Measurements from ENCODE around the gene CYP27C1.
"Not testable (repeated sequence)": the region's sequence is repeated elsewhere in the genome, so short reads cannot be mapped to it uniquely, and the experiment has no call there.

CYP27C1 gene

GRCh38 chr2:127172306-127172705 lies 47.8 kb downstream of the CYP27C1 start:
- no peak for DNase-seq (ENCODE audit: low read depth in 1 of 2, low spot score in 1 of 2)

GRCh38 chr2:127170452-127171197 lies 49.5 kb downstream of the CYP27C1 start:
- DNase-seq (ENCODE audit: low read depth in 1 of 2, low spot score in 1 of 2): no peak

- no peak for DNase-seq (ENCODE audit: low read depth in 1 of 2, low spot score in 1 of 2)
These were observed 50.1 kb downstream of the CYP27C1 start for GRCh38 chr2:127170021-127170420.

- DNase-seq (ENCODE audit: low read depth in 1 of 2, low spot score in 1 of 2): no peak
These were observed 50.9 kb downstream of the CYP27C1 start for GRCh38 chr2:127169066-127169660.

- DNase-seq (ENCODE audit: low read depth in 1 of 2, low spot score in 1 of 2): no peak
These were observed 53.8 kb downstream of the CYP27C1 start for GRCh38 chr2:127166231-127166860.

- DNase-seq (ENCODE audit: low read depth in 1 of 2, low spot score in 1 of 2): no peak
These were observed 54.6 kb downstream of the CYP27C1 start for GRCh38 chr2:127165539-127165935.

GRCh38 chr2:127164761-127165538 lies 55.1 kb downstream of the CYP27C1 start:
- no peak for DNase-seq (ENCODE audit: low read depth in 1 of 2, low spot score in 1 of 2)

- DNase-seq (ENCODE audit: low read depth in 1 of 2, low spot score in 1 of 2): no peak
These were observed 56.2 kb downstream of the CYP27C1 start for GRCh38 chr2:127163921-127164320.

- DNase-seq (ENCODE audit: low read depth in 1 of 2, low spot score in 1 of 2): not testable (repeated sequence)
These were observed 57.1 kb downstream of the CYP27C1 start for GRCh38 chr2:127163090-127163406.

- DNase-seq (ENCODE audit: low read depth in 1 of 2, low spot score in 1 of 2): no peak
These were observed 57.6 kb downstream of the CYP27C1 start for GRCh38 chr2:127162261-127163089.

- no peak for DNase-seq (ENCODE audit: low read depth in 1 of 2, low spot score in 1 of 2)
These were observed 58.6 kb downstream of the CYP27C1 start for GRCh38 chr2:127161176-127162136.

- DNase-seq (ENCODE audit: low read depth in 1 of 2, low spot score in 1 of 2): no peak
These were observed 59.4 kb downstream of the CYP27C1 start for GRCh38 chr2:127160676-127161075.

- DNase-seq (ENCODE audit: low read depth in 1 of 2, low spot score in 1 of 2): no peak
These were observed 60.6 kb downstream of the CYP27C1 start for GRCh38 chr2:127159543-127159942.

- no peak for DNase-seq (ENCODE audit: low read depth in 1 of 2, low spot score in 1 of 2)
These were observed 61.3 kb downstream of the CYP27C1 start for GRCh38 chr2:127158614-127159290.

GRCh38 chr2:127157651-127158485 lies 62.2 kb downstream of the CYP27C1 start:
- no peak for DNase-seq (ENCODE audit: low read depth in 1 of 2, low spot score in 1 of 2)

- DNase-seq (ENCODE audit: low read depth in 1 of 2, low spot score in 1 of 2): no peak
These were observed 63.0 kb downstream of the CYP27C1 start for GRCh38 chr2:127157114-127157513.

GRCh38 chr2:127155947-127156346 lies 64.2 kb downstream of the CYP27C1 start:
- DNase-seq (ENCODE audit: low read depth in 1 of 2, low spot score in 1 of 2): no peak

GRCh38 chr2:127155028-127155581 lies 65.0 kb downstream of the CYP27C1 start:
- no peak for DNase-seq (ENCODE audit: low read depth in 1 of 2, low spot score in 1 of 2)
